ENCODE results near the gene CTNND2.

The CTNND2 gene

GRCh38 chr5:11873587-11873986, 30.7 kb downstream of the CTNND2 start:
- Histone ChIP-seq H3K9me3 (ENCODE audit: control insufficient read depth, insufficient read depth, low read depth, low read length) (no peaks in the 10 kb centered on the region), H3K27ac (ENCODE audit: extremely low read depth, low read depth, low read length) (no peak overlapping the region), H3K4me1 (ENCODE audit: control insufficient read depth, insufficient read depth, low read length) (no peaks in the 10 kb centered on the region), H3K4me3 (ENCODE audit: low read depth, low read length) (no peak overlapping the region), H3K36me3 (ENCODE audit: control insufficient read depth in 2 of 2, insufficient read depth in 1 of 2, low read length in 2 of 2) (no peaks in the 10 kb centered on the region)
- ChIA-PET POLR2A (no interaction called here), CTCF (no interaction called here)
- TF ChIP-seq ZNF292 (tag by site-specific recombination; IDR thresholded peaks at IDR 0.05; ENCODE audit: borderline replicate concordance, low read depth) = no peak
- no peak for TF ChIP-seq GLIS1 (tag by site-specific recombination; IDR thresholded peaks at IDR 0.05)
- no peak for TF ChIP-seq ZNF341 (tag by site-specific recombination; IDR thresholded peaks at IDR 0.05; ENCODE audit: low read depth)
- TF ChIP-seq ZNF645 (tag by site-specific recombination; IDR thresholded peaks at IDR 0.05) = no peak

DNA sequence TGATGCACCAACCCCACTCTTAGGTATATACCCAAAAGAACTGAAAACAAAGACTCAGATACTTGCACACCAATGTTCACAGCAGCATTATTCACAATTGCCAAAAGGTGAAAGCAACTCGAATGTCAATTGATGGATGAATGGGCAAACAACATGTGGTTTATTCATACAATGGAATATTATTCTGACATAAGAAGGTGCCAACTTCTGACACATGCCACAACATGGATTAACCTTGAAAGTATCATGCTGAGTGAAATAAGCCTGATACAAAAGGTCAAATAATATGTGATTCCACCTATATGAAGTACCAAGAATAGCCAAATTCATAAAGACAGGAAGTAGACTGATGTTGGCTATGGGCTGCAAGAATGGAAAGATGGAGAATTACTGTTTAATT, 35.0 kb downstream of the CTNND2 start:
- H3K4me3 ChIP-seq (ENCODE audit: low read depth, low read length) = no peak overlapping the region
- ChIA-PET POLR2A (no interaction called here), CTCF (no interaction called here)
- no peaks in the 10 kb centered on the region for H3K4me1 ChIP-seq (ENCODE audit: control insufficient read depth, insufficient read depth, low read length)
- no peaks in the 10 kb centered on the region for H3K36me3 ChIP-seq (ENCODE audit: control insufficient read depth in 2 of 2, insufficient read depth in 1 of 2, low read length in 2 of 2)
- H3K27ac ChIP-seq (ENCODE audit: extremely low read depth, low read depth, low read length) = no peak overlapping the region
- TF ChIP-seq ZBTB26 (tag by site-specific recombination; optimal IDR thresholded peaks at IDR 0.05) (no peak), ZIC2 (tag by site-specific recombination; IDR thresholded peaks at IDR 0.05) (no peak), ZNF24 (tag by site-specific recombination; IDR thresholded peaks at IDR 0.05) (no peak), ZNF211 (tag by site-specific recombination; IDR thresholded peaks at IDR 0.05; ENCODE audit: low read depth) (no peak), ZXDB (tag by site-specific recombination; IDR thresholded peaks at IDR 0.05) (no peak)
- TF ChIP-seq, protein P1, sequence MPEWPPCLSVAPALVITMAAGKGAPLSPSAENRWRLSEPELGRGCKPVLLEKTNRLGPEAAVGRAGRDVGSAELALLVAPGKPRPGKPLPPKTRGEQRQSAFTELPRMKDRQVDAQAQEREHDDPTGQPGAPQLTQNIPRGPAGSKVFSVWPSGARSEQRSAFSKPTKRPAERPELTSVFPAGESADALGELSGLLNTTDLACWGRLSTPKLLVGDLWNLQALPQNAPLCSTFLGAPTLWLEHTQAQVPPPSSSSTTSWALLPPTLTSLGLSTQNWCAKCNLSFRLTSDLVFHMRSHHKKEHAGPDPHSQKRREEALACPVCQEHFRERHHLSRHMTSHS (tag by site-specific recombination; IDR thresholded peaks at IDR 0.05) = no peak
- no peaks in the 10 kb centered on the region for H3K9me3 ChIP-seq (ENCODE audit: control insufficient read depth, insufficient read depth, low read depth, low read length)

GRCh38 chr5:11863911-11864310, 40.3 kb downstream of the CTNND2 start:
- no peaks in the 10 kb centered on the region for H3K9me3 ChIP-seq (ENCODE audit: control insufficient read depth, insufficient read depth, low read depth, low read length)
- ChIA-PET POLR2A (no interaction called here), CTCF (no interaction called here)
- H3K4me1 ChIP-seq (ENCODE audit: control insufficient read depth, insufficient read depth, low read length) = no peaks in the 10 kb centered on the region
- no peak overlapping the region for H3K4me3 ChIP-seq (ENCODE audit: low read depth, low read length)
- no peaks in the 10 kb centered on the region for H3K36me3 ChIP-seq (ENCODE audit: control insufficient read depth in 2 of 2, insufficient read depth in 1 of 2, low read length in 2 of 2)
- no peak overlapping the region for H3K27ac ChIP-seq (ENCODE audit: extremely low read depth, low read depth, low read length)
- TF ChIP-seq ZNF23 (tag by site-specific recombination; IDR thresholded peaks at IDR 0.05; ENCODE audit: borderline replicate concordance) = no peak
- TF ChIP-seq ZNF2 (tag by site-specific recombination; IDR thresholded peaks at IDR 0.05) = no peak
- TF ChIP-seq HOXA7 (CRISPR knock-in tag; IDR thresholded peaks at IDR 0.05; ENCODE audit: borderline replicate concordance) = no peak
- TF ChIP-seq ZNF777 (tag by site-specific recombination; IDR thresholded peaks at IDR 0.05; ENCODE audit: borderline replicate concordance) = no peak
- no peak for TF ChIP-seq ZNF658 (tag by site-specific recombination; IDR thresholded peaks at IDR 0.05)
- TF ChIP-seq ZNF510 (tag by site-specific recombination; IDR thresholded peaks at IDR 0.05; ENCODE audit: insufficient replicate concordance) = no peak
- no peak for TF ChIP-seq ZNF426 (tag by site-specific recombination; IDR thresholded peaks at IDR 0.05)
- TF ChIP-seq BCL11B (tag by site-specific recombination; IDR thresholded peaks at IDR 0.05; ENCODE audit: low read depth) = no peak
- TF ChIP-seq REPIN1 (tag by site-specific recombination; IDR thresholded peaks at IDR 0.05; ENCODE audit: low read depth) = no peak
- TF ChIP-seq ZEB2 (tag by site-specific recombination; IDR thresholded peaks at IDR 0.05) = no peak
- TF ChIP-seq ZNF148 (tag by site-specific recombination; IDR thresholded peaks at IDR 0.05; ENCODE audit: borderline replicate concordance) = no peak
- no peak for TF ChIP-seq ZNF623 (tag by site-specific recombination; IDR thresholded peaks at IDR 0.05)
